Body of pancreas (tissue), 4 donors: ENCODE data around the gene THPO.

Experiments used
- CTCF ChIP-seq, 7 experiments: fragments of 450-650 bp in 4 of 7; fragments of 200-600 bp in 3 of 7; sonication (generic) in 3 of 7; IDR thresholded peaks; one replicate each; pipeline ENCODE4 v1.5.1; 2016 to 2019; ENCODE audit warnings: antibody characterized with exemption in 7 of 7
- POLR2A ChIP-seq, 3 donors: fragments of 450-650 bp; IDR thresholded peaks; one replicate each; pipeline ENCODE4 v1.6.1; 2016; ENCODE audit warnings: antibody characterized with exemption in 3 of 3, mild to moderate bottlenecking in 2 of 3

- no peak for TF ChIP-seq POLR2A (IDR thresholded peaks at IDR 0.05)
- TF ChIP-seq CTCF (IDR thresholded peaks at IDR 0.05): no peak
These were observed 13.3 kb upstream of the THPO start for GRCh38 chr3:184391266-184391665.
